Ishikawa (cell line): ENCODE data around the gene CERT1.

Experiments
- CEBPB ChIP-seq: IDR thresholded peaks from 2 replicates; pipeline ENCODE4 v1.6.1; 2012
- EGR1 ChIP-seq: IDR thresholded peaks from 2 replicates; pipeline ENCODE4 v1.6.1; 2012
- RAD21 ChIP-seq: IDR thresholded peaks from 2 replicates; pipeline ENCODE4 v1.6.1; 2012; ENCODE audit warnings: low read depth
- YY1 ChIP-seq: IDR thresholded peaks from 2 replicates; pipeline ENCODE4 v1.6.1; 2012; ENCODE audit warnings: low read depth
- TF ChIP-seq, protein P1 (sequence below): IDR thresholded peaks from 2 replicates; pipeline ENCODE4 v1.6.1; 2012
- TF ChIP-seq, protein P2 (sequence below): IDR thresholded peaks from 2 replicates; pipeline ENCODE4 v1.6.1; 2012; ENCODE audit warnings: low read depth, mild to moderate bottlenecking

DNA sequence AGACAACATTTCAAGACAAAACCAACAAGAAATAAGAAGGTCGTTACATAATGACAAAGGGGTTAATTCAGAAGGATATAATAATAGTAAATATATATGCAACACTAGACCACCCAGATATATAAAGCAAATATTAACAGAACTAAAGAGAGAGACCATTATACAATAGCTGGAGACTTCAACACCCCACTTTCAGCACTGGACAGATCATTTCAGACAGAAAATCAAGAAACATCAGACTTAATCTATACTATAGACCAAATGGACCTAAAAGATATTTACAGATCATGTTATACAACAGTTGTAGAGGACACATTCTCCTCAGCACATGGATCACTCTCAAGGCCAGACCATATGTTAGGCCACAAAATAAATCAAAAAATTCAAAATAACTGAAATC, 26.8 kb downstream of the CERT1 start:
- no peak for TF ChIP-seq YY1
- TF ChIP-seq, protein P1, sequence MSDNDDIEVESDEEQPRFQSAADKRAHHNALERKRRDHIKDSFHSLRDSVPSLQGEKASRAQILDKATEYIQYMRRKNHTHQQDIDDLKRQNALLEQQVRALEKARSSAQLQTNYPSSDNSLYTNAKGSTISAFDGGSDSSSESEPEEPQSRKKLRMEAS = no peak
- TF ChIP-seq, protein P2, sequence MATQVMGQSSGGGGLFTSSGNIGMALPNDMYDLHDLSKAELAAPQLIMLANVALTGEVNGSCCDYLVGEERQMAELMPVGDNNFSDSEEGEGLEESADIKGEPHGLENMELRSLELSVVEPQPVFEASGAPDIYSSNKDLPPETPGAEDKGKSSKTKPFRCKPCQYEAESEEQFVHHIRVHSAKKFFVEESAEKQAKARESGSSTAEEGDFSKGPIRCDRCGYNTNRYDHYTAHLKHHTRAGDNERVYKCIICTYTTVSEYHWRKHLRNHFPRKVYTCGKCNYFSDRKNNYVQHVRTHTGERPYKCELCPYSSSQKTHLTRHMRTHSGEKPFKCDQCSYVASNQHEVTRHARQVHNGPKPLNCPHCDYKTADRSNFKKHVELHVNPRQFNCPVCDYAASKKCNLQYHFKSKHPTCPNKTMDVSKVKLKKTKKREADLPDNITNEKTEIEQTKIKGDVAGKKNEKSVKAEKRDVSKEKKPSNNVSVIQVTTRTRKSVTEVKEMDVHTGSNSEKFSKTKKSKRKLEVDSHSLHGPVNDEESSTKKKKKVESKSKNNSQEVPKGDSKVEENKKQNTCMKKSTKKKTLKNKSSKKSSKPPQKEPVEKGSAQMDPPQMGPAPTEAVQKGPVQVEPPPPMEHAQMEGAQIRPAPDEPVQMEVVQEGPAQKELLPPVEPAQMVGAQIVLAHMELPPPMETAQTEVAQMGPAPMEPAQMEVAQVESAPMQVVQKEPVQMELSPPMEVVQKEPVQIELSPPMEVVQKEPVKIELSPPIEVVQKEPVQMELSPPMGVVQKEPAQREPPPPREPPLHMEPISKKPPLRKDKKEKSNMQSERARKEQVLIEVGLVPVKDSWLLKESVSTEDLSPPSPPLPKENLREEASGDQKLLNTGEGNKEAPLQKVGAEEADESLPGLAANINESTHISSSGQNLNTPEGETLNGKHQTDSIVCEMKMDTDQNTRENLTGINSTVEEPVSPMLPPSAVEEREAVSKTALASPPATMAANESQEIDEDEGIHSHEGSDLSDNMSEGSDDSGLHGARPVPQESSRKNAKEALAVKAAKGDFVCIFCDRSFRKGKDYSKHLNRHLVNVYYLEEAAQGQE = peak; percentile 77
- no peak for TF ChIP-seq RAD21
- TF ChIP-seq EGR1 = no peak
- TF ChIP-seq CEBPB = no peak
